Fibroblast of skin of scalp (primary cell): ENCODE data around the gene INPP4B.

ENCODE experiments used
- DNase-seq: peaks from one replicate; pipeline ENCODE4 v3.0.0-alpha.2; 2013

INPP4B gene

GRCh38 chr4:142202404-142203332 lies 643.4 kb downstream of the INPP4B start:
- DNase-seq = no peak

GRCh38 chr4:142201041-142201440 lies 645.1 kb downstream of the INPP4B start:
- no peak for DNase-seq

- peak; percentile 12 for DNase-seq
Observed at GRCh38 chr4:142194905-142195304, 651.2 kb downstream of the INPP4B start.

- DNase-seq = no peak
Observed at GRCh38 chr4:142191901-142192300, 654.2 kb downstream of the INPP4B start.

- DNase-seq = no peak
Observed at GRCh38 chr4:142181021-142181420, 665.1 kb downstream of the INPP4B start.

- DNase-seq = no peak
Observed at GRCh38 chr4:142169216-142169615, 676.9 kb downstream of the INPP4B start.

- DNase-seq = peak; percentile 58
Observed at GRCh38 chr4:142168181-142168580, 677.9 kb downstream of the INPP4B start.

- no peak for DNase-seq
Observed at GRCh38 chr4:142164767-142165500, 681.2 kb downstream of the INPP4B start.

GRCh38 chr4:142161086-142161485 lies 685.0 kb downstream of the INPP4B start:
- no peak for DNase-seq

- DNase-seq = peak; percentile 13
Observed at GRCh38 chr4:142160509-142160908, 685.6 kb downstream of the INPP4B start.

GRCh38 chr4:142158980-142159379 lies 687.1 kb downstream of the INPP4B start:
- DNase-seq = no peak

- DNase-seq = peak; percentile 3
Observed at GRCh38 chr4:142156256-142156655, 689.8 kb downstream of the INPP4B start.

GRCh38 chr4:142155347-142155746 lies 690.8 kb downstream of the INPP4B start:
- peak; percentile 29 for DNase-seq

GRCh38 chr4:142150483-142150882 lies 695.6 kb downstream of the INPP4B start:
- no peak for DNase-seq

GRCh38 chr4:142144813-142145212 lies 701.3 kb downstream of the INPP4B start:
- DNase-seq = no peak

GRCh38 chr4:142142366-142143054 lies 703.6 kb downstream of the INPP4B start:
- DNase-seq = no peak

GRCh38 chr4:142141224-142141623 lies 704.9 kb downstream of the INPP4B start:
- DNase-seq = no peak

GRCh38 chr4:142130666-142131065 lies 715.4 kb downstream of the INPP4B start:
- DNase-seq = no peak

GRCh38 chr4:142129931-142130330 lies 716.2 kb downstream of the INPP4B start:
- DNase-seq = no peak

- DNase-seq = no peak
Observed at GRCh38 chr4:142129473-142129872, 716.6 kb downstream of the INPP4B start.

GRCh38 chr4:142128529-142128928 lies 717.6 kb downstream of the INPP4B start:
- no peak for DNase-seq

GRCh38 chr4:142126890-142127497 lies 719.1 kb downstream of the INPP4B start:
- peak; percentile 72 for DNase-seq

- DNase-seq = no peak
Observed at GRCh38 chr4:142124874-142125273, 721.2 kb downstream of the INPP4B start.
